Tibial nerve (tissue), 4 donors: Measurements from ENCODE around the gene ZNF85.
"Not testable (repeated sequence)": the region's sequence is repeated elsewhere in the genome, so short reads cannot be mapped to it uniquely, and the experiment has no call there.

ENCODE experiments used
- EP300 ChIP-seq, 2 donors: sonication (generic); formaldehyde crosslinking; IDR thresholded peaks; one replicate each; pipeline ENCODE4 v1.6.1; 2017; ENCODE audit warnings: antibody characterized with exemption in 2 of 2, mild to moderate bottlenecking in 1 of 2
- POLR2A ChIP-seq, 2 donors: fragments of 450-650 bp; IDR thresholded peaks; one replicate each; pipeline ENCODE4 v1.6.1; 2017; ENCODE audit warnings: antibody characterized with exemption in 2 of 2, mild to moderate bottlenecking in 2 of 2, moderate library complexity in 2 of 2
- TF ChIP-seq, protein P1 (sequence below), 5 experiments: fragments of 200-600 bp in 3 of 5; fragments of 450-650 bp in 2 of 5; sonication (generic) in 3 of 5; IDR thresholded peaks; one replicate each; pipeline ENCODE4 v1.5.1; 2016 to 2019; ENCODE audit warnings: antibody characterized with exemption in 5 of 5, mild to moderate bottlenecking in 3 of 5, moderate library complexity in 2 of 5

DNA sequence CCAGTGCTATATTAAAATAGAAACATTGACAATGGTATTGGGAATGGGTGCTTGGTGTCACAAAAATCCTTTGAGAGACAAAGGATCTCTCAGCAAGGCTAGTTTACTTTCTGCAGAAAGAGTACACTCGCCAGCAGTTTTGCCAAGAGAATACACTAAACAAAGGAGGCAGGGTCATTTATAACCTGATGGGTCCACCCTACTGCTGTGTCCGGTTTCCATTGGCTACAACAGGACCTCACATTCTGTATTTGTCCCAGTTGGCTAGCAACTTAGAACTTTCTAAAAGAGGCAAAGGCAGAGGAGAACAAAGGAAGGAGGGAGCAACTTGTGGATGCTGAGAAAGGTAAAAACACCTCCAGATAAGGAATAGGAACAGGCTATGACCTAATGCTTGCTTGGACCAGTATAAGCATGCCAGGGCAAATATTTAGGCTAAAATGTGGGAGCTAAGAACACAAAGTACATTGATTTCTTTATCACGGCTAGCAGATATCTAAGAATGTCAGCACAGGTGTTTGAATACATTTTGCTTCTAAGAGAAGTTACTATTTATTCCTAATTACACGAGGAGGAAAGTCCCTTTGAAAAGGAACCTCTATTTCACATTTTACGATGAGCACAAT lies 13.4 kb downstream of the ZNF85 start:
- TF ChIP-seq, protein P1, sequence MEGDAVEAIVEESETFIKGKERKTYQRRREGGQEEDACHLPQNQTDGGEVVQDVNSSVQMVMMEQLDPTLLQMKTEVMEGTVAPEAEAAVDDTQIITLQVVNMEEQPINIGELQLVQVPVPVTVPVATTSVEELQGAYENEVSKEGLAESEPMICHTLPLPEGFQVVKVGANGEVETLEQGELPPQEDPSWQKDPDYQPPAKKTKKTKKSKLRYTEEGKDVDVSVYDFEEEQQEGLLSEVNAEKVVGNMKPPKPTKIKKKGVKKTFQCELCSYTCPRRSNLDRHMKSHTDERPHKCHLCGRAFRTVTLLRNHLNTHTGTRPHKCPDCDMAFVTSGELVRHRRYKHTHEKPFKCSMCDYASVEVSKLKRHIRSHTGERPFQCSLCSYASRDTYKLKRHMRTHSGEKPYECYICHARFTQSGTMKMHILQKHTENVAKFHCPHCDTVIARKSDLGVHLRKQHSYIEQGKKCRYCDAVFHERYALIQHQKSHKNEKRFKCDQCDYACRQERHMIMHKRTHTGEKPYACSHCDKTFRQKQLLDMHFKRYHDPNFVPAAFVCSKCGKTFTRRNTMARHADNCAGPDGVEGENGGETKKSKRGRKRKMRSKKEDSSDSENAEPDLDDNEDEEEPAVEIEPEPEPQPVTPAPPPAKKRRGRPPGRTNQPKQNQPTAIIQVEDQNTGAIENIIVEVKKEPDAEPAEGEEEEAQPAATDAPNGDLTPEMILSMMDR (IDR thresholded peaks at IDR 0.05) = not testable (repeated sequence)
- not testable (repeated sequence) for TF ChIP-seq POLR2A, EP300 (IDR thresholded peaks at IDR 0.05)
